PC-9 (cell line): ENCODE results near the gene WWC2.

ENCODE experiments used
- CTCF ChIP-seq: fragments of 200-600 bp; sonication (generic); conservative IDR thresholded peaks from 2 replicates; pipeline ENCODE4 v1.6.1; 2017; ENCODE audit warnings: mixed run types, antibody characterized with exemption, mild to moderate bottlenecking, moderate library complexity
- EZH2 ChIP-seq: fragments of 200-600 bp; sonication (generic); IDR thresholded peaks from 2 replicates; pipeline ENCODE4 v1.8.0; 2017; ENCODE audit warnings: antibody characterized with exemption, low read depth

GRCh38 chr4:183181081-183181480, 82.0 kb downstream of the WWC2 start:
- TF ChIP-seq CTCF, result no peak
- no peak for TF ChIP-seq EZH2
